T1000 (cell line): Measurements from ENCODE around the gene APBB2.
"Not testable (repeated sequence)": the region's sequence is repeated elsewhere in the genome, so short reads cannot be mapped to it uniquely, and the experiment has no call there.

ENCODE experiments used
- DNase-seq: peaks from one replicate; lab custom pipeline; 2025; ENCODE audit warnings: mixed read lengths; lab: John Stamatoyannopoulos, UW

The APBB2 gene

DNA sequence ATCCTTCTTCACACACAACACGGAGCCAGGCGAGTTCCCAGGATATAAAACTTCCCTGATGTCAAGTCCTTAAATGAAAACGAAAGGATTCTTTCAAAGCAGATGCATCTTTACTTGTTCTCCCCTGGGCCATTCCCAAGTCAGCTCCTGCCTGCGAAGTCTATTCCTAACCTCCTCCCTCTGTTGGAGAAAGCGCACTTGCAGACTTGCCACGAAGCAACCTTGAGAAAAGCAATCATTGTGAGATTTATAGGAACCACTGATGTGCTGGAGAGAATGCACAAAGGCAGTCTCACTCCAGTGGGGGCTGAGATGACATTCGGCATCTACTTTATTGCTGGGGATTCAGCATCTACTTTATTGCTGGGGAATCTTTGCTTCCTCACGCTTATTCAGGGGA is 308.9 kb downstream of the APBB2 start:
- DNase-seq, result no peak

DNA sequence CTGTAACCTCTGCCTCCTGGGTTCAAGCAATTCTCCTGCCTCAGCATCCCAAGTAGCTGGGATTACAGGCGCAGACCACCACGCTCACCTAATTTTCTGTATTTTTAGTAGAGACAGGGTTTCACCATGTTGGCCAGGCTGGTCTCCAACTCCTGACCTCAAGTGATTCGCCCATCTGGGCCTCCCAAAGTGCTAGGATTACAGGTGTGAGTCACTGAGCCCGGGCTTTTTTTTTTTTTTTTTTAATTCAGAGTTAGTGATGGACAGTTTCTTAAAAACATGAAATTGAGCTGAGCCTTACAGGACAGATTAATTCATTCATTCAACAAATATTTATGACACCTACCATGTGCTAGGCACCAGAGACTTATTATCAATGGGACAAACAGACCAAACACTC is 313.8 kb downstream of the APBB2 start:
- DNase-seq, result not testable (repeated sequence)

DNA sequence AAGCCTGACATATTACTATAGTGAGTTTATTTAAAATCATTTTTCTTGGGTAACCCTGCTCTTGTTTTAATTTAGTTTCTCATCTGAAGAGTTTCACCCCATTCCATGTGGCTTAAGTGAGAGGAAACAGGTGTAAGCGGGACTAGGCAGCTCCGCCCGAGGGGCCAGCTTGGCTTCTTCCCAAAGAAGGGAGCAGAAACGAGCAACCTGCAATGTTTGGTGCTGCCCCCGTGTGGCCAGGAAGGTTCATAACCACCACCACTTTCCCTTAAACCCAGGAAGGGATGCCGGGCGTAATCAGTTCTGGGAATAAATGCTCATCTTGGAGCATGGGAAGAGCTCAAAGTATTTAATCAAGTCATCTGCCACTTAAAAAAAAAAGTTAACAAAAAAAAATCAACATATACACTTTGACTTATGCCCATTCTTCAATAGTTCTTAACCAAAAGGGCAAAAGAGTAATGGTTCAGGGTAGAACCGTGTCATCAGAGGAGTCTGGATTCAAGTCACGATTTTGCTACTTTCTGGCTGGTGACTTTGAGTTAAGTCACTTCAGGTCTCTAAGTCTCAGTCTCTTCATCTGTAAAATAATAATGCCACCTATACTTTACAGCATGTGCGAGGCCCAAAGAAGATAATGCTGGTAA is 316.7 kb downstream of the APBB2 start:
- peak; percentile 18 for DNase-seq

DNA sequence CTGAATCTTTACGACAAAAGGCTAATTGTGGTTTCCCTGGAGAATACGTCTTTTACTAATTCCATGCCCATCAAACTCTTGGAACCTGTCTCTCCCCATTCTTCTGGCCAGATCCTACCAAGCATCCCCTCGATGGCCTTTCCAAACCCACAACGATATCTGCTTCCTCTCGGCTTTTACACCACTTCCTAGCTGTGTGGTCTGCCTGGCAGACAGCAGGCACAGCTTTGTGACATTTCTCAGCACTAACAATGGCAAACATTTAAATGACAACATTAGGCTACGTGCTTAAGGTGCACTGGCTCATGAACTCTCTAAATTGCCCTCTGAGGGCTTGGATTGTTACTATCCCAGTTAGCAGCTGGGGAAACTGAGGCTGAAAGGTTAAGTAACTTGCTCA is 323.6 kb downstream of the APBB2 start:
- DNase-seq, result no peak

DNA sequence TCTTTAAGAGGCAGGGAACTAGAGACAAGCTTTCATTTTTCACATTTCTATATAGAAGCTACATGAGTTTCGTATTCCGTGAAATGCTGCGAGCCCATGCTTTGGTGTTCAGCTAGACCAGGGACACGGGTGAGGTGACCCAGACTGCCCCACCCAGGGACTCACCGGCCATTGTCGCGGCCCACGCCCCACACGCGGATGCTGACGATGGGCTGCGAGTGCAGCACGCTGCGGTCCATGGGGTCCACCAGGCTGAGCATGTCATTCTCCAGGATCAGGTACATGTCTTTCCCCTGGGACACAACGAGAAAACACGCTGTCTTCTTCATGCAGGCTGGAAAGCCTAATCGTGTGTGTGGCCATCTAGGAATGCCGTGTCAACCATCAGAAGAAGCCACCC is 324.1 kb downstream of the APBB2 start:
- no peak for DNase-seq

DNA sequence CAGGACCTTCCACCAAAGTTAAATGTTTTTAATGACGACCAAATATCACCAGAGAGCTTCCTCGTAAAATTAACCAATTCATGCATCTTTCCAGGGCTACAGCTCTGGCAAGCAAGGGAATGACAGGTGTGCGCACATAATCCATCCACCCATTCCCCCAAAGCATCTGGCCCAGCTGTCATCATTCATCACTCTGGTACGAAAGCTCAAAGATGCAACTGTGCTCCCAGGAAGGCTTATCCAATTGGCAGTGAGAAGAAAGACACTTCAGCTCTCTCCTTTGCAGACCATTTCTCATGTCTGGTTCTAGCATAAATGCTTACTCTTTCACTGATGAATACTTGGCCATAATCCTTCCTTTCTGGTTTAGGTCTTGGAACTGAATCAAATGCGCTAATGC is 325.4 kb downstream of the APBB2 start:
- DNase-seq, result no peak

DNA sequence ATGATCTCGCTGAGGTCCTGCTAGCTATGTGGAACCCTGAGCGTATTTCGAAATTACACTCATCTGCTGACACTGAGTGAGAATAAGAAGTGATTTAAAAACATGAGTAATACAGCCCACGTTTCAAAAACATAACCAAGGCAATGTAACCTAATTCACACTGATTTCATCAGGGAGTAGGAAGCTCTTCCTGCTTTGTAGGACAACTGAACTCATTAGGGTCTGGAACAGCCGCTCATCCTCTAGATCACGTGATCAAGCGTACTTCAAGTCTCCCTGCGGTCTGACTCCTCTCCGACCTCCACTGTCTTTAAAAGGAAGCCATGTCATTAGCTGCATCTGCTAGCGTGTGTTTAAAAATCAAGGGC is 326.6 kb downstream of the APBB2 start:
- DNase-seq, result no peak

DNA sequence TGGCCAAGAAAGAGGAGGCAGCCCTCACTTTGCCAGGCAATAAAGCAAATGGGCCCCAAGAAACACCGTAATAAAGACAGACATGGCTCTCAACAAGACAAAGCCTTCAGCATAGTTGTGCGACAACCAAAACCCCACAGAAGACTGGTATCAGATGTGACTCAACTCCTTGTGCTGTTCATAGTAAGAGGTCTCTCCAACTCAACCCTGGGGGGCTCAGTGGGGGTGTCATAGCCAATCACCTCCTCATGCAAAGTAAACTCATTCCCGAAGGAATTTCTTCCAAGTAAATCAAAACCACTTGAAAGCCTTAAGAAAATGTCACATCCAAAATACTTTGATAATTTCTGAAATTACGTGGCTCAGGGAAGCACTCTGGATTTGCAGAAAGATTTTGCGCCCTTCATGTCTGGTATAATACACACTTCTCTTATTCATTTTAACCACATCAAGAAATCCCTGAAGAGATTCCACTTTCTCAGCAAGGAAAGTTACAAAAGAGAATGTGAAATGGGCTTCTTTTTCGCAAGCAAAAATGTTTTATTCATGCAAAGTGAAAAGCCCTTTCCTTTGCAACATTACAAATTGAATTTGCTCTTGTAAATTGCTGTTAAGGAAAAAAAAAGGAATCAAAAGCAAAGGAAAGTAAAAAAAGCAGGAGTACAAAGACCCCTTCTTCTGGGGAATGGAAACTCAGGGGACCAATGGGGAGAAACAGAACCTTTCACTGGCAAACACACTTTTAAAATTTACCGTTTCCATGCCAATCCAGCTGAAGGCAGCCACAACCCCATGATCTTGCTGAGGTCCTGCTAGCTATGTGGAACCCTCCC is 327.2 kb downstream of the APBB2 start:
- no peak for DNase-seq

DNA sequence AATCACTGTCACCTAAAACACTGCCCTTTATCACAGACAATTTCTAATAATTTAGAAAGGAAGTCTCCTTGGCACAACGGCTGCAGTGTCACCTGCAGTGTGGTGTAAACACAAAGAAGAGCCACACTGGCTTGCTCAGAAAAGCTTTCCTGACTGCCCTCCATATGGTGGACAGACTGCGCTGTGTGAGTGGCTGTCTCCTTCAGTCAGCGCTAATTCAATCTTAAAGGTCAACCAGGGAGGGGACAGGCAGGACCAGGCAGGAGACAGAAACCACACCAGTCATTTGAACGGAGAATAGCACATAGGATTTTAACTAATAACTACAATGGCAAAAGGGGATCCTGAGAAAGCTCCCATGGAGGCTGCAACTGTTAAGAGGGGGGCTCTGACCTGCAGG is 332.5 kb downstream of the APBB2 start:
- DNase-seq, result no peak

DNA sequence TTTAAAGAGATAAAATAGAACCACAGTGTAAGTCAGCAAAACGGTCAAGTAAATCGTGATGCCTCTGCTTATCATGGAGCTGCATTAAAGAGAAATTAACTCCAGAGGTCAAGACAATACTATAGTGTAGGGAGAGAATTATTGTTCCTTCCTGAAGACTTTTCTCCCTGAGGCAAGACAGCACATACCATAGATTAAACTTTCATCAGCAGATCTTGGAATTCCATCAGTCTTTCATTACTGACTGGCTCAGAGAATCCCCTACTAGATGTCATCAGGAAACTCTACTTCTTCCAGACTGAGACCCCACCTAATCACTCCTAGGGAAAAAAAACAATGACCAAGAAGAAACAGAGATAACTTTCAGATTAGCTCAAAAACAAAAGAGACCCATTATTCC is 333.2 kb downstream of the APBB2 start:
- DNase-seq, result no peak

DNA sequence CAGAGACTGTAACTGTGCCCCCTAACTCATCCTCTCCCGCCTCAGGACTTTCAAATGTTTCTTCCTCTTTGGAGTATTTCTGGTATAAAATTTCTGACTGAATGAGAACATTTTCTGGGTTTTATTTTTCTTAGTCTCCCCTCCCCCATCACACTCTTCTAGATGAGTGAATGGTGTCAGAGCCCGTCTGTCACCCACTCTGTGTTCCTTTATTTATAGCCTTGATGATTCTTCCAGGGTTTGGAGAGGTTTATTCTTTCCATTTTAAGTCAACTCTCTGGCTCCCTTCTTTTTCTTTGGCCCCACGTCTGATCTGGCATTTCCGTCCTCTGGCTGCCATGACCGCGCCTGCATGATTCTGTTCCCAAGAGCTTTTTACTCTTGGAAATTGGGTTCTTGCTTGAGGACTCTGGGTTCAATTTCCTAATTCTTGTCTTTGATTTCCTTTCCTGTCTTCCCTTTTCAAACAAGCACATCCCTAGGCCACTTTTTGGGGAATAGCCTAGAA is 335.7 kb downstream of the APBB2 start:
- no peak for DNase-seq

DNA sequence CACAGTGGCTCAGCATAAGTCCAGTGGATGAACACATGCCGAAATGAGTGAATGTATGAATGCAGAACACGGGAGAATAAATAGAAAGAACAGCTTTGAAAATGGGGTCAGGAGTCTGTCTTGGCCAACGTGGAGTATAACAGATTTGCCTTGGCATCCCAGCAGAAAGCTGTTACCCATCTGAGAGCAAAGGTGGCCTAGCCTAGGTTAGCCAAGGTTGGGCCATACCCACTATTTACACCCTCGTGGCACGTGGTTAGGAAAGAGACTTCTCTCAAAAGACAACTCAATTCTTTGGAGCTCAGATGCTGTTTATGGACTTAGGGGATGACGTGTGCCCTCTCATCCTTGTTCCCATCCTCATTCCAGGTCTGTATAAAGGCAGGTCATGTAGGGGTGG is 337.3 kb downstream of the APBB2 start:
- DNase-seq, result no peak

DNA sequence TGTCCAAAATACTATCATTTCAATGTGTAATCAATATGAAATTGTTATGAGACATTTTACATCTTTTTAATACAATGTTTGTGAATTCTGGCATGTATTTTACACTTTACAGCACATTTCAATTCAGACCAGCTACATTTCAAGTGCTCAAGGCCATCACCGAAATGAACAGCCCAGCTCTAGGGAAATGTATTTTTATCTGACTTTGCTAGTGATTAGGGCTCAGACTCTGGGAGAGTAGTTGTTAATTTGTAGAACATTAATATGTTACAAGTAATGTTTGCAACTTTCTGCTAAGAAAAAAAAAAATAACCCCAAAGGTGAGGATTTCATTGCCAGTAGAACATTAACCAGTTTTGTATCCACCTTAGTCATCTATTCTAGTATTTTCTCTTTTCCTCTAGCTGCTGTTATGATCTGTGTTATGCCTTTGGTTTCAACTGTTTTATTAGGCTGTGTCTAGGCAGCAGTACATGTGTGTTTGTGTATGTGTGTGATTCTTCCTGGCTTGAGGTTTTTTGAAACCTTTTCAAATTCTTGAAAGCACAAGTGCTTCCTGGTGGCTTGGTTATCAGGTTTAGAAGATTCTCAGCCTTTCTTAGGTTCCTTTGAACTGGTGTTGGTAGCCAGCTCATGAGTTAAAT is 338.7 kb downstream of the APBB2 start:
- no peak for DNase-seq

DNA sequence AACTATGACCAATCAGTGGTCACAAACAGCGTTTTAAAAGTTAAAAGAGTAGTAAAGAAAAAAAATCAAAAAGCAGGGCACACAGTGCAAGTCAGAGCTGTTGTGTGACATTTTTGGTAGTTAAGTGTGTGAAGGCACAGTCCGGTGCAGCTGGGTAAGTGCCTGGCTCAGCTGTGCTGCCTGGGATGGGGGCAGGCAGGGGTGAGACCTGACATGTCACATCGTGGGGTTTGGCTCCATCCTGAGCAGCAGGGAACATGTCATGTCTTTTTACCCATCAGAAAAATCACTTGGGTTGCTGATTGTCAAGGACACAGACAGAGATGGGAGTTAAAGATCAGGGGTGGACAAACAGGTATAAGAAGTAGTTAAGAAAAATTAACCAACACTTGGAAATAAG is 339.4 kb downstream of the APBB2 start:
- no peak for DNase-seq

DNA sequence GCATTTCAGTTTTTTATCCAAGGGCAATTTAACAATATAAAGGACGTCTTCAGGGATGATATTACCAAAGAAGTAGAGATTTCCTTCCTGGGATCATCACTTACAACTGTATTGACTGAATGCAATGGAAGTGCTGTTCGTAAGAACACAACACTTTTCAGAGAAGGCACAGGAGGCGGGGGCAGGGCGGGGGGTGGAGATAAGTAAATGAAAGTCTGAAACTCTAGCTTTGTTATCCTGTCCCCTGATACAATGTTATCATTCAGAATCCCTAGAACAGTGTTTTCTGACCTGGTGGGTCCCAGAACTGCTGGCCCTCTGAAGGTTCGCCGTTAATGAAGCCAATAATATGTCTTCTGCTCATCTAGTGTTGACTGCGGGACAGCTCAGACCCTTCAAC is 340.0 kb downstream of the APBB2 start:
- DNase-seq, result no peak

DNA sequence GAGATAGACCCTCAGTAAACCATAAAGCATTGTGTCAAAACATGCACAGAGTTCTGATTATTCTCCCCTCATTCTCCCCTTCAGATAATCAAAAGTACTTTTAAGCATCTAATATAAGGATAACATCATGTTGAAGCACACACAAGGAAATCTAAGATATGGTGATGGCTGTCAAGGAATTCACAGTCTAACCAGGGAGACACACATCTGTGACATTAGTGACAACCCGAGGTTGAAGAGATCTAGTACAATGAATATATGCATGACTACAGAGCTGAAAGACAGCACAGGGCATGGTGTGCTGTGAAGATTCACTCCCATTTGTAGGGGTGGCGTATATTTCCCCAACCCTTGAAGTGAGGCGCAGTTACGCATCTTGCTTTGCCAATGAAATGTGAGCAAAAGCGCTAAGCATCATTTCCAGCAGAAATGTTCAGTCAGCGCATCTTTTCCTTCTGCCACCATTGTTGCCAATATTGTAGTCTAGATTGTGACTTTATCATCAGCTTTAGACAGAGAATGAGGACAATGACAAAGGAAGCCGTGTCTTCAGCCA is 342.6 kb downstream of the APBB2 start:
- DNase-seq, result no peak

DNA sequence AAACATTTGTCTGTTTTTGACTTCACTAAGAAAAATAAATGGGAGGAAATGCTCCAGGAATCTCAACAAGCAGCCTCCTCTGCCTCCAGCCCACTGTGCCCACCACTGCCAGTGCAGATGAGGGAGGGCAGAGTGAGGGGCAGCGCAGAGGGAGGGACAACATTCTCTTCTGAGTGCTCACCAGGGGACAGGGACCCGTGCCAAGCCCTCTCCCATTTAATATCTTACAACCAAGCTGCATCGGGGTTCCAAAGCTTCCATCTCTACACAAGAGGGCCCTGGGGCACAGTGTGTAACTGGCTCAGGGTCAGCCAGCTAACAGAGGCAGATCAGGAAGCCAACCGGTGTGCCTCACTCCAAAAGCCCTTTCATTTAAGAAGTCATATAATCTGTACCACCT is 344.2 kb downstream of the APBB2 start:
- DNase-seq, result no peak

DNA sequence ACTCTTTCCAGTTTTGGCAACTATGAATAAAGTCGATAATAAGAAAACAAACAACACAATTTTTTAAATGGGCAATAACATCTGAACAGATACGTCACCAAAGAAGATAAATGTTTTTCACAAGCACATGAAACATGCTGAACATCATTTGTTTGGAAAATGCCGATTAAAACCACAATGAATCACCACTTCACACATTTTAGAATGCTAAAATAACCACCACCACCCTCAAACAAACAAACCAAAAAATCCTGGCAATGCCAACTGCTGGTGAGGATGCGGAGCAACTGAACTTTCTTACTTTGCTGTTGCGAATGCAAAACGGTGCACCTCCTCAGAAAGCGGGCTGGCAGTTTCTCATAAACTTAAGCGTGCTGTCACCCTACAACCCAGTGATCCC is 348.6 kb downstream of the APBB2 start:
- DNase-seq, result no peak

DNA sequence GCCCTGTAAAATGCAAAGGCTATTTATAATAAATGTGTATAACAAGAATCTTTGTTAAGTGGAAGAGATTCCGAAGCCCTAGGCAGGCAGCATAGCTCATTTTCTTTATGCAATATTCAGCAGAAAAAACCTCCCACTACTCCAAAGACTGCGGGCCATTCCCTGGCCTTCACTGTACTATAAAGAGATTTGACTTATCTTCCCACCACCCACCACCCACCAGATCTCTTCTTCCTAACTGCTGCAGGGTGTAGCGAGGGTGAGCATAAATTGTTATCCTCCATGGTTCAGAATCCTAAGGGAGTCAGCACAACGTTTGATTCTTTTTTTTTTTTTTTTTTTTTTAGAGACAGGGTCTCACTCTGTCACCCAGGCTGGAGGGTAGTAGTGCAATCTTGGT is 349.8 kb downstream of the APBB2 start:
- DNase-seq, result no peak

DNA sequence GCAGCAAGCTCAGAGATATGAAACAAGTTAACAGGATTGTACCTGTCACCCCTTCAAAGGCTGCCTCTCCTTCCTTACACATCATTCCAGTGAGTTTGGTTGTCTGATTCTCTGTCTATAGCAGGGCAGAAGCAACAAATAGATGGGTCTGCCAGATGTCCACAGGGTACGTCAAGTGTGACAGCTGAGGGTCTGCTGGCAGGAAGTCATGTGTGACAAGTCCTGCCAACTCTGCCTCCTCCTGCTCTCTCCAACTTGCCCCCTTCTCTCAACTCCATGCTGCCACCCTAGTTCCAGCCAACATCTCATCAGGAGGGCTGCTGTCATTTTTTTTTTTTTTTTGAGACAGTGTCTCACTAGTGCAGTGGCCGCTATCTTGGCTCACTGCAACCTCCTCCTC is 355.4 kb downstream of the APBB2 start:
- no peak for DNase-seq

DNA sequence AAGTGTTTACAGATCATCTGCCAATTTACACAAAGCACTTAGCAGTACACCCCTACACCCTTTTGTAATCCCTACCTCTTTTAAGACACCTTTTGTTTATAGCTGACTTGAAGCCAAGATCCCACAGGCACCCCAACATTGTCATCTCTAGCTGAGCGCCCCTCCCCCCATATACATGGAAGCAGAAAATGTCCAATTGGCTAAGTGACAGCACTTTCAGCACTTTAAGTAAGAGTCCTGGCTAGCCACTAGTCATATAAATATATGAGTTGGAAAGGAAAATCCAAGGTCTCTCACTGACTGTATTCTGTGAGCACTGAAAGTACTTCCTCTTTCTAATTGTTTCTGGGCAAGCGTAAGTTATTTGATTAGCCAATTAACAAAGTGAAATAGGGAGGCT is 356.4 kb downstream of the APBB2 start:
- DNase-seq, result no peak

DNA sequence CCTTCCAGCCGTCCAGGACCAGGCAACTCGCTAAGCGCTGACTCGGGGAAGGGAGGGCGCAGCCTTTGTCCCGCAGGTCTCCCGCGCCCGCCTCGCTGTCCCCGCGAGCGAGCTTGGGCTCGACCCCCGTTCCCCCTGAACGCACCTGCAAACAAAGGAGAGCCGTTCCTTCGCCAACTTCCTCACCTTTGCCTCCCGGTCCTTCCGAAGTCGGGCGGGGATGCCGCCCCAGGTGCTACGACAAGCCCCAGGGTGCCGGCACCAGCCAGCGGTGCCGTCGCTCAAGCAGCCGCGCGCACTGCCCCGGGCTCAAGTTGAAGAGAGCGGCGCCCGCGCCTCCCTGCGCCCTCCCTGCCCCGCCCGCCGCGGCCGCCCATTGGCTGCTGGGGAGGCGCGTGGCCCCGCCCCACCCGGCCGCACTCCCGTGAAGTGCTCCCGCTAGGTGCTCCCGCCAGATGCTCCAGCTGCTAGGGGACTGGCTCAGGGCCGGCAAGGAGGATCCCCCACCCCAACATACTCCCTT is 357.4 kb downstream of the APBB2 start:
- no peak for DNase-seq
